ENCODE data around the gene MTSS2.

MTSS2 gene

DNA sequence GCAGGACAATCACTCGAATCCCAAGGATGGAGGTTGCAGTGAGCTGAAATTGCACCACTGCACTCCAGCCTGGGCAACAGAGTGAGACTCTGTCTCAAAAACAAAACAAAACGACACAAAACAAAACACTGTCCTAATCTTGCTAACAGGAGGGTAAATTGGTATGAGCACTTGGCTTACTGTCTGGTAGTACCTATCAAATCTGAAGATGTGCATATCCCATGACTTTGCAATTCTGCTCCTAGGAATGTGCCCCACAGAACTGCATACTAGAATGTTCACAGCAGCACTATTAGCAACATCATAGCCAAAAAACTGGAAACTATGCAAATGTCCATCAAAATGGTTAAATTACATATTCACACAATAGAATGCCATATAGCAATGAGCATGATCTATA is 15.7 kb downstream of the MTSS2 start:
- DNase-seq: no peak

DNA sequence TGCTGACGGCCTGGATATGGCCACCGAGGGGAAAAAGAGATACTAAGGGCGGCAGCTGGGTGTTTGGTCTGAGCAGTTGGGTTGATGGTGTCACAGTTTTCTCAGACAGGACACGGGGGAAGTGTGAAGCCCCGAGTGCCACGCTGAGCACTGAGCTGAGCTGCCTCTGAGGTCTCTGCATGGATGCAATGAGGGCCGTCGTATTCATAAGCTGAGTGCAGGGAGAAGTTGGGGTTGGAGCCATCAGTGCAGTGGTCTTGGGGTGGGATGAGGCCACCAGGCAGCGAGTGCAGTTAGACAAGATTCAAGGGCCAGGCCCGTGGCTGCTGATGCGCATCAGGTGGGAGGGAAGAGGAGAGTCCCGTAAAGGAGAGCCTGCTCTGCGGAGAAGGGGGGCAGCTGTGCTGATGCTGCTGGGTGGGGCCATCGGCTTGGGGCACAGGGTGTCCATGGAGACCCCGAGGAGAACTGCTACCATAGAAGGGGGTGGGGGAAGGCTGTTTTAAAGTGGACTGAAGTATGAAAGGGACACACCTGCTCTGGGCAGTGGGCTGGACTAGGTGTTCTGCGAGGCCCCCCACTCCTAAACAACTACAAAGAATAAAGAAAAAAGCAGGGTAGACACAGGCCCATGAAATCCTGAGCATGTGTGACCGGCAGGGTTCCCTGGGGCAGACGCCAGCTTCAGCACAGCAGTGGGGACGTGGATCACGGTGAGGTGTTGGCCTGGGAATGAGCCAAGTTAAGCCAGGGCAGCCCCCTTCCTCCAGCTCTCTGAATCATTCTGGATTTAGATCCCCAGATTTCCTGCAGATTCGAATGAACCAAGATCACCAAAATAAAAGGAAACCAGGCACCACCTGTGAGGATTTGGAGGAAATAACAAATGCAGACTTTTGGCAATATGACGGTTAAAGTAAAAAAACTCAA is 19.8 kb downstream of the MTSS2 start:
- no peak for DNase-seq

DNA sequence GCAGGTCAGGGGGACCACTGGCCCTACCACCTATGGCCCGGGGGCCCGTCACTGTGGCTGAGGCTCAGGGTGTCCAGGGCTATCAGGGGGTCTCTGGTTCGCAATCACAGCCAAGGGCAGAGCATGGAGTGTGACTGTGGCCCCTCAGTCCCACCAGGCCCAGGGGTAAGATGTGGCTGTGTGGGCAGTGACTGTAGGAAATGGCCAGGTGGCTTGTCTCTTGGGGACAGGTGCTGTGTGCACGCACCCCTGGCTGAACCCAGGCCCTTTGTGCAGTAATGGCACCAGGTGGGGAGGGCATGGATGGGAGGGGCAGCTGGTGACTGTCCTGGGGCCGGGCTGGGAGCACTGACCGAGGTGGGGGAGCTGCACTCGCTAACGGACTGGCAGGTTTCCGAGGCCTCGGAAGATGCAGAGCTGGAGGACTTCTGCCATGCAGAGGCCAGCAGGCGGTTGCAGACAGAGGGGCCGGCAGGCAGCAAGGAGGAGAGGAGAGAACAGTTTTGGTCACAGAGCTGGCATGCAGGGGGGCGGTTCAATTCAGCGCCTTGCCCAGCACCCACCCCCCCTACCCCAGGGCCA is 20.6 kb downstream of the MTSS2 start:
- DNase-seq: no peak

DNA sequence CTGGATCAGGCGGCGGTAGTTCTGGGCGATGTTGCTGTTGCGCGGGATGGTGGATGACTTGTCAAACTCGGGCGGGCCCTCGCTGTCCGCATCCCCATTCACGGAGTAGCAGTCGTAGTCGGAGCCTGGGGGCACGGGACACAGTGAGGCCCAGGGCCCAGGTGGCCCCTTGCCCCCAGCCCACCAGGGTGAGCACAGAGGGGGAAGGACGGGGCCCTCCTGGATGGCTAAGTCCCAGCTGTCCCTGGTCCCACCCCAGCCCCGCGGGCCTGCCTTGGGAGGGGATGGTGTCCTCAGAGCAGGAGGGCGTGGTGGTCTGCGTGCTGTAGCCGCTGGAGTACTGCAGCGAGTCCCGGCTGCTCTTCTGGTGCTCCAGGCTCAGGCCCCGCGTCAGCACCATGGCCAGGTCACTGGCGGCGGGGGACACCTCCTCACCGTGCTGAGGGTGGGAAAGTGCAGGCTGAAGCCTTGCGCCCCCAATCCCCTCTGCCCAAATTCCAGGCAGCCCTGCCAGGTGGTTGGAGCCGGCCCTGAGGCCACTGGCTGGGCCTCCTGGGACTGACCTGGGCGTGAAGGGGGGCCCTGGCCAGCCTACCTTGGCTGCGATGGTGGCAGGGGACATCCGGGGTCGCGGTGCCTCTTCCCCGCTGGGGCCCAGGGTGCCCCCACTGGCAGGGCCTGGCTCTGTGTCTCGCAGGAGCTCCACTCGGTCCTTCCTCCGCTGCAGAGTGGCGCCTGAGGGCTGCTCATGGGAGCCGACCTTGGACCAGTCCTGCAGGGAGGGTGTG is 21.3 kb downstream of the MTSS2 start:
- no peak for DNase-seq

DNA sequence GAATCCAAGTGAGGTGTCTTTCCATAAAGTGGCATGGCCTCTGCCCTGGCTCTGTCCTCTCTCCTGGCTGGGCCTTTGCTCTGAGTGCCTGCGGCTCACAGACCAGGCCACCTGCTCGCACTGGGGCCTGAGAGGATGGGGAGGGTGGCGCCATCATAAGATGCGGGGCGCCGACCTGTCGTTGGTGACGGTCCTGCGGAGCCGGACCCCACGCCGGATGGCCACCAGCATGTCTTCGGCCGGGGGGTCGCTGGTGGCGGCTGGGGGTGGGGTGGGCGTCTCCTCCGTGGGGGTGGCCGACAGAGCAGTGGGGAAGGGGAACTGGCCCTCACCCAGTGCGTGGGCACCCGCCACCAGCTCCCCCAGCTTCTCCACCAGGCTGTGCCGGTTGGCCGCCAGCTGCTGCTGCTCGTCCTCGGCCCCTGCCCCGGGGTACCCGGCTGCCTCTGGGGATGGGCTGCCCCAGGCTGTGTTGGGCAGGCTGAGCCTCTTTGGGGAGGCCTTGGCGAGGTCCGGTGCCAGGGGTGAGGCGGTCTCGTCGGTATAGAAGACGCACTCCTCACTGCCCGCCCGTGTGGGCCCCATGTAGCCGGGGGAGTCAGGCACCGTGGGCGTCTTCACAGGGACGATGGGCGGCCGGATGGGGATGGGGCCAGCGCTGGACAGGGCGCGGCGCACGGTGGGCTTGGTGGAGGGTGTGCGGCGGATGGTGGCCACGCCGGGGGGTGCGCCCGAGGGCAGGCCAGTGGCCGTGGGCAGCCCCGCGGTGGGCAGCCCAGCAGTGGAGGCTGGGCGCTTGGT is 22.1 kb downstream of the MTSS2 start:
- DNase-seq: no peak

DNA sequence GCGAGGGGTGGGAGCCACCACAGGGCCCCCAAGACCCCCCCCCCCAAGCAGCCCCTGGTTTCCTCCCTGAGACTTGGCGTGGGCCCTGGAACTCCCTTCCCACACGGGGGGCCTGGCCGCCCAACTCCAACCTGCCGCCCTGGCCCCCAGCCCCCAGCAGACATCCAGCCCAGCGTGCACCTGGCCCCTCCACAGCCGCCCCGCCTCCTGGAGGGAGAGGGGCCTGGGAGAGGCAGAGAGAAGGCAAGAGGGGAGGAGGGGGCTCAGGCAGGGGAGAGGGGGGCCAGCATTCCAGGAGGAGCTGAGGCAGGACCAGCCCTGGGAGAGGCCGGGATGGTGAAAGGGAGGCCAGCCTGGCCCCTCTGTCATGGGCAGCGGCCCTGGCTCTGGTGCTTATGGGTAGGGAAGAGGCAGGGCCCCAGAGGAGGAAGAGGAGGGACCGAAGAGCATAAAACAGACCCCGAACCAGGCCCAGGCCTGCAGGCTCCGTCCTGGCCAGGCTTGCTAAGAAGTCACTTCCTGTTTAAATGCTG is 22.8 kb downstream of the MTSS2 start:
- DNase-seq: no peak

DNA sequence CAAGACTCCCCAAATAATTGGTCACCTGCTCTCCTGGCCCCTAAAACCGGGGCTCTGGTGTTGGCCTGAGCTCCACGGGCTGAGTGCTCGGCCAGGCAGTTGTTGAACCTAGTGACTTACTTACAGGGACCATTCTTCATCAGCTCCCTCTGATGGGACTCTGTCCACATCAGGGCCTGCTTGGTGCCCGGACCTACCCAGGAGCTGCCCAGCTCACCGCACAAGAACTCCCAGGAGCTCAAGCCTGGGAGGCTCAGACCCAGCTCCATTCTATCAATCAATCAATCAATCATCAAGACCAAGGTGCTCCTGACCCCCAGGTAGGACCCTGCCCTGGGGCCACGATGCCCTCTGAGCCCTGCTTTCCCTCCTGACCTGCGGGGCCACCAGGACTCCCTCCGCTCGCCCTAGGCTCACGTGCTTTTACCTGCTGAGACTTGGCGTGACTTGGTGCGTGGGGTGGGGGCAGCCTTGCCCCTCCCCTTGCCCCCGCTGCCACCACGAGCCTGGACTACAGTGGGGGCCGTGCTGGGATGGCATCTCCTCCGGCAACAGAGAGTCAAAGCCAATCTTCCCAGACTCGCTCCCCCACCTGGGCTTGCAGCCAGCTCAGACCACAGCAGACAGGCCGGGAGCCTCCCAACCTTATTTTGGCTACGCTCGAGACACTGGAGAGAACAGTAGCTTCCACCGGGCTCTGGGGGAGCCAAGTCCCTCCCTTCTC is 23.8 kb downstream of the MTSS2 start:
- no peak for DNase-seq

DNA sequence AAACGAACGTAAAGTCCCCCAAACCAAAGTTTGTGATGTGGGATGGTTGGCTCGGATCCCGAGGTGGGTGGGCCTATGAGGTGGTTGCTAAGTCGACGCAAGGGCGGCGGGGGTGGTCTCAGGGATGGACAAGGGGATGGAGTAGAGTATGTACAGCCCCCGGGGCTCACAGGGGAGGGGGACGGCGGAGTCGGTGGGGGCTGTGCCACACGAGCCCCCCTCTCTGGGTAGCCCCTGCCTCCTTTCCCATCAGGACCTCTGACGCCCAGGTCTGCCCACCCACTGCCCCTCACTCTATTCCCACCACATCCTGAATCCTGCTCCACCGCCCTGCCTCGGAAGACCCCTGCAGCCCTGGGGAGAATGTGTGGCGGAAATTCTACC is 24.3 kb downstream of the MTSS2 start:
- no peak for DNase-seq

DNA sequence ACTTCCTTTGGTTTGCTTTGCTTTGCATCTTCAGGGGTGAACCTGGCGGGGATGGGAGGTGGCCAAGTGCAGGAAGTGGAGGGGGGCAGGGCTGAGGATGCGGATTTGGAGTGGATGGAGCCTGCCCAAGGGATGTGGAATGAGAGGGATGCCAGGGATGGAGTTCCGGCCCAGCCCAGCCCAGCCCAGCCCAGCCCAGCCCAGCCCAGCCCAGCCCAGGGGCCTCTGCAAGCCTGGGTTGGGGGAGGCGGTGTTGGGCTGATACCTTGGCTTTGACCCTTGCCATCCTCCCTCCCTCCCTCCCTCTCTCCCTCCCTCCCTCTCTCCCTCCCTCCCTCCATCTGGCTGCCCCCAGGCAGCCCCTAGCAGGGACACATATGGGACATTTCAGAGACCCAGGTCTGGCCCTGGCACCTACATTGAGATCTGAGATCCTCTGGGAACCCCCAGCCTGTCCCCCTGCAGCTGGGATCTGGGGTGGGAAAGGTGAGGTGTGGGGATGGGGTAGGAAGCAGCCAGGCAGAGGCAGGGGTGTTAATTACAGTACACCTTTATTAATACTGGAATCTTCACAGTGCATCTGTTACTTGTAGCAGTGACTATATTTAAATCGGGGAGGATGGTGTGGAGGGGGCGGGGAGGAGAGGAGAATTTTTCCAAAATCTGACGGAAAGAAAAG is 25.0 kb downstream of the MTSS2 start:
- no peak for DNase-seq

DNA sequence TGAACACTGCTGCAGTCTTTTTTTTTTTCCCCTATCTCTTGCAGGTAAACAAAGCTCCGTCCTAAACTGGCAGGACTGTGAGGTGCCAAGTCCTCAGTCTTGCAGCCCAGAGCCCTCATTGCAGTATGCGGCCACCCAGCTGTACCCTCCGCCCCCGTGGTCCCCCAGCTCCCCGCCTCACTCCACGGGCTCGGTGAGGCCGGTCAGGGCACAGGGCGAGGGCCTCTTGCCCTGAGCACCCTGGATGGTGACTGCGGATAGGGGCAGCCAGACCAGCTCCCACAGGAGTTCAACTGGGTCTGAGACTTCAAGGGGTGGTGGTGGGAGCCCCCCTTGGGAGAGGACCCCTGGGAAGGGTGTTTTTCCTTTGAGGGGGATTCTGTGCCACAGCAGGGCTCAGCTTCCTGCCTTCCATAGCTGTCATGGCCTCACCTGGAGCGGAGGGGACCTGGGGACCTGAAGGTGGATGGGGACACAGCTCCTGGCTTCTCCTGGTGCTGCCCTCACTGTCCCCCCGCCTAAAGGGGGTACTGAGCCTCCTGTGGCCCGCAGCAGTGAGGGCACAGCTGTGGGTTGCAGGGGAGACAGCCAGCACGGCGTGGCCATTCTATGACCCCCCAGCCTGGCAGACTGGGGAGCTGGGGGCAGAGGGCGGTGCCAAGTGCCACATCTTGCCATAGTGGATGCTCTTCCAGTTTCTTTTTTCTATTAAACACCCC is 25.7 kb downstream of the MTSS2 start:
- DNase-seq: no peak

DNA sequence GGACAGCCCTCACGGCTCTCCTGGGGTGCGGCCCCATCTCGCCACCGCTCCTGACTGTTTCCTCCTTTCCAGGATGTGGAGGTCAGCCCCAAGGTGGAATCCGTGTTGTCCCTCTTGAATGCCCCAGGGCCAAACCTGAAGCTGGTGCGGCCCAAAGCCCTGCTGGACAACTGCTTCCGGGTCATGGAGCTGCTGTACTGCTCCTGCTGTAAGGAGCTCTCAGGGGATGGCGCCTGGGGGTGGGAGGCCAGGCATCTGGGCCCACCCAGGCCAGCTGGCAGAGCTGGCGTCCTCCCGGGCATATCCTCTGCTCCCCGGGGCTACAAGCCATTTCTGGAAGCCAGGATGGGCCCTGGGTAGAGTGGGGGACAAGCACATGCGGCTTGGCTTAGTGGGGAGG is 26.3 kb downstream of the MTSS2 start:
- no peak for DNase-seq

DNA sequence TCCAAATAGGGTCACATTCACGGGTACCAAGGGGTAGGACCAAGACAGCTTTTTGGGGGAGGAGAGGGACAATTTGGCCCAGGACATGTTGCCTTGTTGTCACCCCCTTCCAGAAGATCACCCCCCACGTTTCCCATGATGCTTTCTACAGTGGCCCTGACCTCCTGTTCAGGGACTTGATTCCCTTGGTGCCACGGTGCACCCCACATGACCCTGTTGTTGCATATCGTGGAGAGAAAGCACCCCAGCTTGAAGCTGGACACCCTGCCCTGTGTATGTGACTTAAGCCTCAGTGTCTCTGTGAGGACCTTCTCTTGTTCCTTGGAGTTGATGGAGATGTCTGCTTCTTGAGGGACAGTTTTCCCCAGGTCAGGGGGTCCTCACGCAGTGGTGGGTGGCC is 26.9 kb downstream of the MTSS2 start:
- no peak for DNase-seq

DNA sequence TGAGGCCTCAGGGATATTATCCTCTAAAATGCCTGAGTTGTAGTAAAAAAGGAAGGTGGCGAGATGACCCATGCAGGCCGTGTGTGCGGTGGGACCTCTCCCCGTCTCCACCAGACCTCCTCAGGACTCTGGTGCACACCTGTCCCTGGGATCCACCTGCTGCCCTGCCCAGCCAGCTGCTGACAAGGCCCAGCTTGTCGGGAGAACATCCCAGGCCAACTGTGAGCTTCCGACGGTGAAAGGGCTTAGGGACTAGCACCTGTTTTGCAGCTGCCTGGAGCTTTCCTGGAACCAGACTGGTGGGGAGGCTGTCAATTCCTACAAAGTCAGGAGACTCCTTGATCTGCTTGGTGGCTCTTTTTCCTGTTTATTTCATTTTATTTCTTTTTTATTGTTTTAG is 27.9 kb downstream of the MTSS2 start:
- DNase-seq: no peak

DNA sequence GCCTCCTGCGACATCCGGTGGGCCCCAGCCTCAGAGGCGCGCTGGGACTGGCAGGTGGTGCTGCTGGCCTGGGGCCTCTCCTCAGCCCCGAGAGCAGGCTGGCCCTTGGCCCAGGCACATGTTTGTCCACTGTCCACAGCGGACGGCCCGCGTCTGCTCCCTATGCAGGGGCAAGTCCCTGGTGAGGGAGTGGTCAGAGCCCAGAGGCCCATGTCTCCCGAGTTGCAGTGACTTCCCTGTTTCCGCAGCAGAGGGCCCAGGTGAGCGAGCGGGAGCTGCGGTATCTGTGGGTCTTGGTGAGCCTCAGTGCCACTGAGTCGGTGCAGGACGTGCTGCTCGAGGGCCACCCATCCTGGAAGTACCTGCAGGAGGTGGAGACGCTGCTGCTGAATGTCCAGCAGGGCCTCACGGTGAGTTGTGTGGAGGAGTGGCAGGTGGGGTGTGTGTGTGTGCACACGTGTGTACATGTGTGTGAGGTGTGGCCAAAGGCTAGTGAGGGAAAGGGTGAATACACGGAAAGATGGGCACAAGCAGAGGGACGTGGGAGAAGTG is 29.1 kb downstream of the MTSS2 start:
- DNase-seq: no peak

DNA sequence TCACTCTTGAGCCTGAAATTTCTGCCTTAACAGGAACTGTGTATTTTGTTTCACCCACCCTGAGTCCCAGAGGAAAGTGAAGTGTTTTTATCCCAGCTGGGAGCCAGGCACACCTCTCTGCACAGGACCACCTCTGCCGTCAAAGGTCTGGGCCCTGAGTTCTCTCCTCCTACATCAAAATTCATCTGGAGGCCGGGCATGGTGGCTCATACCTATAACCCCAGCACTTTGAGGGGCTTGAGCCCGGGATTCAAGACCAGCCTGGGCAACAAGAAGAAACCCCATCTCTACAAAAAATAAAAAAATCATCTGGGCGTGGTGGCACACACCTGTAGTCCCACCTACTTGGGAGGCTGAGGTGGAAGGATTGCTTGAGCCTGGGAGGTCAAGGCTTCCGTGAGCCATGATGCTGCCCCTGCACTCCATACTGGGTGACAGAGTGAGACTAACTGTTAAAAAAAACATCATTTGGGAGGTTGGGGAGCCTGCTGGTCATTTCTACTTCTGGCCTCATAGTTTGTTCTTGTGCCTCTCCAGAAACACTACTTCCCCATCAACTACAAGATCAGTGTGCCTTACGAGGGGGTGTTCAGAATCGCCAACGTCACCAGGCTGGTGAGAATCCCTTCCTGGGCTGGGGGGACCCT is 29.7 kb downstream of the MTSS2 start:
- DNase-seq: no peak

DNA sequence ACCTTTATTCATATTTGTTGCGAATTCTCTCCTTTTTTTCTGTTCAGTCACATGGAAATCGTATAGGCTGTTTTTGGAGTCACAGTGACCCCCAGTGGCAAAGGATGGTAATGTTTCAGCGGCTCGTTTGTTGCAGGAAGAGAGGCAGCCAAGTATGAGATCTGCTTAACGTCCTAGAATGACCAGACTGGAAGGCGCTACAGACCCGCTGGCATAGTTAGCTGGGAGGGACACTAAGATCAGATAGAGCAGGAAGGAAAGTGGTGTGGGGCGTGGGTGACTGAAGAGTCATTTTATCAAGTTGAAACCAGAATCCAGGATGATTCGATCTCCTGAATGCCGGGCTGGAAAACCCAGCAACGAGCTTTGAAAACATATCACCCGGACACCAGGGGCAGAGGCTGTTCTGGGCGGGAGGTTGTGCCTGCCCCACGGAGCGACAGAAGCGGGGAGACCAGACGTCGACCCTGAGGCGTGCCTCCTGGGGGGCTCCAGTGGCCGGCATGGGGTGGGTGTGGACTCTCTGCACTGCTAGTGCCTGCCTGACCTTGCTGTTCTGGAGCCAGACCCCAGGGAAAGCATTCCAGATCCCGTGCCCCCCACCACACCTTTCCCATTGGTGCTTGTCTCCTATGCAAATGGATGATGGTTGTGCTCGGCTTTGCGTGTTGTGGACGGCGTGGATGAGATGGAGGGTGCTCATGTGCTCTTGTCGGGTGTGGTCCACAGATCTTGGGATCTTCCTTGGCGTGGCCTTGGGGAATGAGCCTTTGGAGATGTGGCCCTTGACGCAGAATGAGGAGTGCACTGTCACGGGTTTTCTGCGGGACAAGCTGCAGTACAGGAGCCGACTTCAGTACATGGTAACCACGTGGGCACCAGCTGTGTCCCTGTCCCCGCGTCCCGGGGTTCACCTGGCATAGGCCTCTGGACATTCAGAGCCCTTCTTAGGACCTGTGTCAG is 31.8 kb downstream of the MTSS2 start:
- peak; percentile 93 for DNase-seq

DNA sequence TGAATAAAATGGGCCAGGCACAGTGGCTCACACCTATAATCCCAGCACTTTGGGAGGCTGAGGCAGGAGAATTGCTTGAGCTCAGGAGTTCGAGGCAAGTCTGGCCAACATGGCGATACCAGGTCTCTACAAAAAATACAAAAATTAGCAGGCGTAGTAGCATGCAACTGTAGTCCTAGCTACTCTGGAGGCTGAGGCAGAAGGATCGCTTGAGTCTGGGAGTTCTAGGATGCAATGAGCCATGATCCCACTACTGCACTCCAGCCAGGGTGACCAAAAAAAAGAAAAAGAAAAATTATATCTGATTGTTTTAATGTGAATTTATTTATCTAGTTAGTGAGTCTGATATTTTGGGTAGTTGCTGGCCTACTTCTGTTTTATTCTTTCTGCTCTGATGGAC is 32.4 kb downstream of the MTSS2 start:
- DNase-seq: no peak

DNA sequence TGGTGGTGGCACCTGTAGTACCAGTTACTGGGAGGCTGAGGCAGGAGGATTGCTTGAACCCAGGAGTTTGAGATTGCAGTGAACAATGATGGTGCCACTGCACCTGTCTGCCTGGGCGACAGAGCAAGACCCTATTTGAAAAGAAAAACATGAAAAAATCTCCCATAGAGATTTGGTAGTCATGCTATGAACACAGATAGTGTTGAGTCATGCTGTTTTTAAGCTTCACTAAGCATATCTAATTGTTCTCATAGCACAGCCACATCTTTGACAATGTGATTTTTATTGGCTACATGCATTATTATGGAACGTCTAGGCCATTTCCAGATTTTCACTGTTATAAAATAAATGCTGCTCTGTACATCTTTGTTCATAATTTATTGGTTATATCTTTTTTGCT is 33.5 kb downstream of the MTSS2 start:
- DNase-seq: no peak

DNA sequence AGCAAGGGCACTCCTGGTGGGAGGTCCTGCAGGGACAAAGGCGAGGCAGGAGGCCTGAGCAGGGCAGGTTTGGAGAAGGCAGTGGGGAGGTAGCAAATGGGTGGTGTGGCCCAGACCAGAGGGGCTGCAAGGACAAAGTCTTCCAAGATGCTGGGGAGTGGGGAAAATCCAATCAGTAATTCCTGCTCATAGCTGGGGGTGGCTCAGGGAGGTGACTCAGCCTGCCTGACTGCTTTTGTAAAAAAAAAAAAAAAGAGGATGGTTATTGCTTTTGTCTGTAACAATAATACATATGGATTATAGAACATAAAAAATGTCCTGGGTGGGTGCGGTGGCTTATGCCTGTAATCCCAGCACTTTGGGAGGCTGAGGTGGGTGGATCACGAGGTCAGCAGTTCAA is 34.3 kb downstream of the MTSS2 start:
- no peak for DNase-seq
